NAMALWA (cell line): ENCODE measurements around the gene PRPF40B.

Experiments used
- DNase-seq: peaks from one replicate; pipeline ENCODE4 v3.0.0-alpha.2; 2015; ENCODE audit warnings: low spot score

The PRPF40B gene

GRCh38 chr12:49658276-49658675, 34.9 kb downstream of the PRPF40B start:
- no peak for DNase-seq

DNA sequence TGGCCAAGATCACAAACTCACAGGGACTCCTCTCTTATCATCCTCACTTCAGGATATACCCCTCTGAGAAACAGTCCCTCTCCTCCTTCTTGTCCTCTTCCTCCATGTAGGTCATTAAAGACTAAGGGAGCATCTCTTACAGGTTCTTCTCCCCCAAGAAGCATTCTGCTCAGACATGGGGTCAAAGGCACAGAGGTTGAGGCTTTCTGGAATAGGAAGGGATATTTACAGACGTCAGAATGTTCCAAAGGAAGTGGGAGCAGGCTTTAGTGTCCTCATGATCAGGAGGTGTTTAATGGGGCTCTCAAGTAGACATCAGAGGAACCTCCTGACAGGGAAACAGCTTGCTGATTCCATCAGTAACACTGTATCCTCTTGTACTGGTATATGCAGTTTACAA, 36.4 kb downstream of the PRPF40B start:
- DNase-seq = no peak

- peak; percentile 22 for DNase-seq
Measured at GRCh38 chr12:49661191-49661590, 37.8 kb downstream of the PRPF40B start.

GRCh38 chr12:49661746-49662145, 38.4 kb downstream of the PRPF40B start:
- no peak for DNase-seq

GRCh38 chr12:49662998-49663843, 39.9 kb downstream of the PRPF40B start:
- DNase-seq = peak; percentile 75

DNA sequence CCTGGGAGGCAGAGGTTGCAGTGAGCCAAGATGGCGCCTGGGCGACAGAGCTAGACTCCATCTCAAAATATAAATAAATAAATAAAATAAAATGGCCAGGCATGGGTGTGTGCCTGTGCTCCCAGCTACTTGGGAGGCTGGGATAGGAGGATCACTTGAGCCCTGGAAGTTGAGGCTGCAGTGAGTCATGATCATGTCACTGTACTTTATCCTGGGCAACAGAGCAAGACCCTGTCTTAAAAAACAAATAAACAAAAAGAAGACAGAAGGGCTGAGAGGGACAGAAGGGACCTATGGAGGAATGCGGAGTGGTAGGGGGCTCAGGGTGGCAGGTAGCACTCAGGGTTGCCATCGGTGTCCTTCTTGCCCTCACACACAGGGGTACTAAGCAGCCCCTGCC, 40.8 kb downstream of the PRPF40B start:
- no peak for DNase-seq

DNA sequence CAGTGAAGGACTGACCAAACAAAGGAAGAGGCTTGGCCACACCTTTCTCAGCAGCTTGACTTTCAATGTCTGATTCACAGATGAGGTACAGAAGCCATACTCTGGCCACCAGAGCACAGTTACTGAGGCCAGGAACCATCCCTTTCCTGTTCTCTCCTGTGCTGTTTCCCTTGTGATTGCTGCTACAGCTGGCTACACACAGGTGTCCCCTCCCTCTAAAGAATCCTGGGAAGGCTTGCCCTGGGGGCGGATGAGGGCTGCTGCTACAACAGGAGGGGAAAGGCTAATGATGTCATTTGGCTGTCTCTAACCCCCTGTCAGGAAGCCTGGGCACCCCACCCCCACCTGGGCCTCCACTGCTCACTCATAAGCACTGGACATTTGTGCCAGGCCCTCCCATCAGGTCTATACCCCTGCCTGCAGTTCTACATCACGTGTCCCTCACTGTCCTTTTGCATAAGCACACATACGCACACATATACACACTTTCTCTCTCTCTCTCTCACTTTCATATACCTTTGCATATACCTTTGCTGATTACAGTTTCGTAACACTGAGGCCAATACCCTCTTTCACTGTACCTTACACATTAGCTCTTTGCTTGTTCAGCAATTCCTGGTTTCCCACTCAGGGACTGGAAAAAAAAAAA, 41.4 kb downstream of the PRPF40B start:
- DNase-seq = no peak

GRCh38 chr12:49665384-49665783, 42.0 kb downstream of the PRPF40B start:
- no peak for DNase-seq

DNA sequence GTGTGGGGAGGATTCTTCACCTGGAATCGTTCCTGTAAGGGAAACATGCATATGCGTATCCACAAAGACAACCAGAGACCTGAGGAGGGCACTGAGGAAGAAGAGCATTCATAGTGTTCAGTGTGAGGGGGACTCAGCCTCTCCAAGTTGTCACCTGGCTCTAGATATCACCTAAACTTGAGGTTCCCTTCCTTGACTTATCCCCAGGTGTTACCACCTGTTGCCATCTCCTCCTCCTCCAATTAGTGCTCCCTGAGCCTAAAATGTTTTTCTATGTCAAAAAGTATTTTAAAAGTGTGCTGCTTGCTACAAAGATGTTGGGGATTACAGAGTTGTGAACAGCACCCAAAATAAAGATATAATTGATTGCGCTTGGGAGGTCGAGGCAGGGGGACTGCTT, 42.8 kb downstream of the PRPF40B start:
- DNase-seq = no peak

GRCh38 chr12:49667325-49668090, 44.1 kb downstream of the PRPF40B start:
- no peak for DNase-seq

- DNase-seq = no peak
Measured at GRCh38 chr12:49669796-49670195, 46.4 kb downstream of the PRPF40B start.

GRCh38 chr12:49671031-49671765, 47.8 kb downstream of the PRPF40B start:
- DNase-seq = peak; percentile 37

DNA sequence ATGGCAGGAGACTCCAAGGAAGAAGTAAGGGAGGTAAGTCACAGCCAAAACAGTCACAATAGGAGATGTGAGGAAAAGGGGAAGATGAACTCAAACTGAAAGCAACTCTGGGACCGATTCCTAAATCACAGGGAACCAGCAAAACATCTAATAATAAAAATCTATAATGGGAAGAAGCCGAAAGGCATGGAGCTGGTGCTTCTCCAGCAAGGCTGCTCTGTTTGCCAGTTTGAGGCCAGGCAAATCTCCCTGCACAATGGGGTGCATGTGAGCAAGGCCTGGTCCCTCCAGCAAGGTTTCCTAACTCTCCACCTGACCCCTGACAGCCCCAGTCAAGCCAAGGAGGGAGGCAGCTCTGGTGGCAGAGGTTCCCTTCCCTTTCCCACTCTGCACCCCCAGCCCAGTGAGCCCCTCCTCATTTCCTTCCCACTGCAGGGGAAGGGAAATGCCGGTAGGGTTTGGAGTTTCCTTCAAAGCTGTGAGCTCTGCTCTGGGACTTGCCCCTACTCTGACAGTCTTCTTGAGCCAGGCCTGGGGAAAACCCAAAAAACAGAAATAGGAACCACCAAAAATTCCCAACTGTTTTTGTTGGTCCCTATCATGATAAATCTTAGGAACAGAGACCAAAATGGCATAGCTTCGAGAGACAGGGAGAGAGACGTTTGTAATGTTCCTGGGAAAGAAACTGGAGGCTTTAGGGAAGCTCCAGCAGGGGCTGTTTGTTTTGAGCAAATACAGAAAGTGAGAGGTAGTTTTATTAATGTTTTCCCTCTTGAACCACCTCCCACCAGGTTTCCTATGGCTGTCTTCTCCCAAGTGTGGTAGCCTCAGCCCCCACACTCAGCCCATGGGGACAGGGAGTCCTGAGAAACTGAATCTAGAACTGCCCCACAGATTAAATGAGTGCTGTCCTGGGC, 49.2 kb downstream of the PRPF40B start:
- no peak for DNase-seq

DNA sequence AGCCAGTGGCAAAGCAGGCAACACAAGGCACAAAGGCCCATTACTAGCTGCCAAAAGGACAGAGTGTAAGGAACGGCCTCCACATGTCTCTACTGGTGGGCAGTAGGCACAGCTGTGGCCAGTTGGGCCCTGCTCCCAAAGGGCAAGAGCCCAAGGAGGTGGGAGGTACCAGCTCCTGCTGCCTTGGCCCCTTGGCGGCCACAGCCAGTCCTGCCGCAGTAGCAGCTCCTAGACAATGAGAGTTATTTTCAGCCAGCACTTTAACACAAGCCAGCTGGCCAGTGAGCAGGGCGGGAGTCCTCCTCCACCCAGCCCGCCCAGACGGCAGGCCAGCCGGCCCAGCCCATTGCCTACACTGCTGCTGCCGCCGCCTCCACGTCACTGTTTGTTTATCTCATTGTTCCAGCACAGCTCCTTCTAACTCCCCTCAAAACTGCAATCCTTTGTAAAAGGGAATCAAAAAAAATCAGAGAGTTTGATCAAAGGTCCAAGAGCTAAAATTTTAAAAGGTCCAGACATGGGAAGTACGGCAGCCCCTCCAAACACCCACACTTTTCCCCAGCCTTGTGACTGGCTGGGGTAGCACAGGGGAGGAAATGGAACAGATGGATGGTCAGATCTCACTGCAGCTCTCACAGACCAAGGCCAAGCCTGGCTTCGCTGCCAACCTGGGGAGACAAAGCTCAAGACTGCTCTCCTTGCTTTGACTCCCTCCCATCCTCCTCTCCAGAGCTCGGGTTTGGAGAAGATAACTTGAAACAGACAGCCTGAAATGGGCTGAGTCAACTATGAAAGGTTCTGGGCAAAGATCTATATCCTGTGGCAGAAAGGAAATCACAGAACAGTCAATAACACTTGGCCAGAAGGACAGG, 50.3 kb downstream of the PRPF40B start:
- no peak for DNase-seq

- DNase-seq = no peak
Measured at GRCh38 chr12:49674318-49674981, 51.1 kb downstream of the PRPF40B start.

DNA sequence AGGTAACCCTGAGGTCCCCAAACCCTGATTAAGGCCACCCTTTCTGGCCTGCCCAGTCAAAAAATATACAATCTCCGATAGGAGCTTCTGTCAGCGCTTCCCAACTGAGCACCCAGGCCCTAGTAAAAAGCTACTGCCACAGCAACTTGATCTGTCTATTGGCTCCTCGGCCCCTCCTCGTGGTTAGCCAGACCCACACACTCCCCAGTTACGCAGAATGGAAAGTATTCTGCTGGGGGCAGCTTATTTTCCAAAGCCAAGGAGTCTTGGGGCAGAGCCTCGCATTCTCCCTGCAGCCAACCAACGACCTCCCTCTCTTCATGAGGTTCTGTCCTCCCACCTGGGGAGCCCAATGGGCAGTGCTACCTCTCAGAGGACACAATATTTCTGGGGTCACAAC, 51.8 kb downstream of the PRPF40B start:
- no peak for DNase-seq

DNA sequence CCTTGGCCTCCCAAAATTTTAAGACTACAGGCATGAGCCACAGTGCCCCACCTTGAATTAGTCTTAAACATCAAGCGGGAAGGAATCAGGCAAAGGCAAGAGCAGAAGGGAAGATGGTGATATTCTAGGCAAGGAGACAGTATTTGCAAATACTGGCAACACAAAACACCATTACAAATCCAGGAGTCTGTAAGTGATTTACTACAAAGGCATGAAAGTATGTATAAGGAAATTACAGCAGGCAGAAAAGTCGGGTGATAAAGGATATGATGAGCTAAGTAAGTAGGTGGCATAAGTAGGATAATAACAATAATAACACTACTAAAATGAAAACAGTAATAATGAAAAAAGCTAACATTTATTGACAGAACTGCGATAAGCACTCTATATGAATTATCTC, 55.4 kb downstream of the PRPF40B start:
- DNase-seq = no peak

- no peak for DNase-seq
Measured at GRCh38 chr12:49680075-49680474, 56.7 kb downstream of the PRPF40B start.

- DNase-seq = no peak
Measured at GRCh38 chr12:49683599-49684309, 60.4 kb downstream of the PRPF40B start.
